ENCODE results near the gene MED12L. TPM values are rescaled to one million over a fixed set of nuclear protein-coding genes. Genes with fewer than 3 reads are reported as not detected.

Gene MED12L
- total RNA-seq, 4 donors from 2014 or later: 0.51 to 12.7 (median 3.1) TPM

DNA sequence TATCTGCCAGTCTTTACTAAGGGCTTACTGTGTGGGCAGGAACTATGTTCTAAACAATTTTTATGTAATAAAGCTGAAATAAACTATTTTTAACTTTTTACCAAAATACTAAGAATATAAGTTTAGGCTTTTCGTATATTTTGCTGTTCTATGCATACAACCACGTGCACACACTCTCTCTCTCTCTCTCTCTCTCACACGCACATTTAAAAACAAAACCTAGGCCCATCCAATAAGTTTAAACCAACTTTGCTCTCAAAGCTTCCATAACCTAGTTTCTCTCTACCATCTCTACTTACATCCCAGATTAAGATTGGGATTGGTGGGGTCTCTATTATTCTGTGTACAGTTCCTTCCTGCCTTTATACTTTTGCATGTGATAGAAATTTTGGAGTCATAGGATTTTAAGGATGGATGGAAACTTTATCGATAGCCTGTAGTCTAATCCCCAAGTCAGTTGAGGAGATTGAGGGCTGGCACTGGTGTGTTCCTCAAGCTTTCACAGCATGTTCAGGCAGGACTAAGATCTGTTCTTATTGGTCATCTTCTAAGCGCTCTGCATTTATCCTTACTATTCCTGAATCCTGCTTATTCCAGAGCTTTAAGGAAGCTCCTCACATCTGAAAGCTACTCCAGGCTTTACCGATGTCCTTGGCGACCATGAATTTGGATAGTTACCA, 115.7 kb downstream of the MED12L start:
- TF ChIP-seq, protein P1, sequence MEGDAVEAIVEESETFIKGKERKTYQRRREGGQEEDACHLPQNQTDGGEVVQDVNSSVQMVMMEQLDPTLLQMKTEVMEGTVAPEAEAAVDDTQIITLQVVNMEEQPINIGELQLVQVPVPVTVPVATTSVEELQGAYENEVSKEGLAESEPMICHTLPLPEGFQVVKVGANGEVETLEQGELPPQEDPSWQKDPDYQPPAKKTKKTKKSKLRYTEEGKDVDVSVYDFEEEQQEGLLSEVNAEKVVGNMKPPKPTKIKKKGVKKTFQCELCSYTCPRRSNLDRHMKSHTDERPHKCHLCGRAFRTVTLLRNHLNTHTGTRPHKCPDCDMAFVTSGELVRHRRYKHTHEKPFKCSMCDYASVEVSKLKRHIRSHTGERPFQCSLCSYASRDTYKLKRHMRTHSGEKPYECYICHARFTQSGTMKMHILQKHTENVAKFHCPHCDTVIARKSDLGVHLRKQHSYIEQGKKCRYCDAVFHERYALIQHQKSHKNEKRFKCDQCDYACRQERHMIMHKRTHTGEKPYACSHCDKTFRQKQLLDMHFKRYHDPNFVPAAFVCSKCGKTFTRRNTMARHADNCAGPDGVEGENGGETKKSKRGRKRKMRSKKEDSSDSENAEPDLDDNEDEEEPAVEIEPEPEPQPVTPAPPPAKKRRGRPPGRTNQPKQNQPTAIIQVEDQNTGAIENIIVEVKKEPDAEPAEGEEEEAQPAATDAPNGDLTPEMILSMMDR (IDR thresholded peaks at IDR 0.05): no peak
- no peak for TF ChIP-seq POLR2A (IDR thresholded peaks at IDR 0.05)
- Histone ChIP-seq H3K9me3 (no peaks in the 10 kb centered on the region), H3K27me3 (no peaks in the 10 kb centered on the region), H3K4me1 (no peaks in the 10 kb centered on the region), H3K36me3 (no peaks in the 10 kb centered on the region), H3K27ac (no peak overlapping the region), H3K4me3 (no peak overlapping the region)
- DNase-seq: no peak
- intact Hi-C loops (cut with DNase I; ENCODE audit: low total_unique reads): no loop called here

DNA sequence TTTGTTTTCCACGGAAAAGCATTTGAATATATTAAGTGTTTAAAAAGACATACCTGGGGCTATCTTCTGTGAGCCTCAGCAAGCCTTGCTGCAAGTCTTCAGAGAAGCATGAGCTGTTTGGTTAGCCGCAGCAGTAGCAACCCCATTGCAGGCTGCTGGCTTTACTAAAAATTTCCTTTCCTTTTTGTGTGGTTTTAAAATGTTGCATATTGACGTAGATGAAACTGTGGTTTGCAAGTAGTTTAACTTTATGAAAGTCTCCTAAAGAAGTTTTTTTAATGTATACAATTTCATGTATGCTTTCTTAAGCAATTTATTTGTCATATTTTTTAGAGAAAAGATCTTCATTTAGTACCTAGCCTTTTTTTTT, 117.6 kb downstream of the MED12L start, which contains the start of gene GPR171:
Gene GPR171, minus strand, starts transcription at position 166 of the 370 bp plus-strand sequence. CDS start 3,830 bp downstream, outside the sequence.
- intact Hi-C loops (cut with DNase I; ENCODE audit: low total_unique reads): no loop called here
- TF ChIP-seq, protein P1 (IDR thresholded peaks at IDR 0.05): no peak
- no peak for TF ChIP-seq POLR2A (IDR thresholded peaks at IDR 0.05)
- H3K4me3 ChIP-seq: no peak within 1 kb of the TSS
- no peak within 1 kb of the TSS for H3K27ac ChIP-seq
- no peaks in the 10 kb centered on the region for H3K9me3 ChIP-seq
- H3K36me3 ChIP-seq: no peaks in the 10 kb centered on the region
- DNase-seq: no peak
- no peaks in the 10 kb centered on the region for H3K27me3 ChIP-seq
- H3K4me1 ChIP-seq: no peaks in the 10 kb centered on the region

DNA sequence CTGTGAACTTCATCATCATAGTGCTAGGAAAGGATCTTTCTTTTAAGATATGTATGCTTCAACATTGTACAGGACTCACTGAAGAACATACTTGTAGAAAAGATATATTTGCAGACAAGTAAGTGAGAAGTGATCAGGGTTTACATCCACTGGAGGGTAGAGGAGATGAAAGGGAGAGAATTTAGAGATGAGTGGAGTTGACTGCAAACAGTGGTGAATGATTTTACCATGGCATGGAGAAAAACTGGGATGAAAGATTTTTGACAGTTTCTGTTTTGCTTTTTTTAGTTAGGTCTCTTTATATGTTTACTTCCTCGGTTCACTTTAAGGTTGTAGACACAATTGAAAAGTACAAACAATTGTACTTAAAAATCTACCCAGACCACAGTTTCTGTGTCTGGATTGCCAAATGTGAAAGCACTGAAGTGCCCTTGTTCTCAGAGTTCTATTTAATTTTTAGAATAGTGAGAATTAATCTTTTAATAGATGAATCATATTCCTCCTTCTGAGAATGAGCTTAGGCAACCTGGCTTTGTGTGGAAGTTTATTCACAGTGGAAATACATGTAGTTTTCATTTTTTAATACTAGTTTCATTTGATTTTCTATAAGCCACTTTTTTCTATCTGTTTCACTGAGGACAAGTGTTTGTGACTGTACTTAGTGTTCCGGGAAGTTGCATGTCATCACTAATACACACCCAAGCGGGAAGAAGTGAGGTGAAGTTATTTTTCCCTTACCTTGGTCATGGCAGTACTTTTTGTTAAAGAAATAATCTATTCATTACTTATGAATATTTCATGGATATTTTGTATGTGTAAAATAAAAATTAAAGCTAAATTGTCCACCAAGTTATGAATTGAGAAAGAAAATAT, 119.3 kb downstream of the MED12L start:
- TF ChIP-seq, protein P1 (IDR thresholded peaks at IDR 0.05): no peak
- no peak for TF ChIP-seq POLR2A (IDR thresholded peaks at IDR 0.05)
- intact Hi-C loops (cut with DNase I; ENCODE audit: low total_unique reads): no loop called here
- Histone ChIP-seq H3K9me3 (no peaks in the 10 kb centered on the region), H3K27me3 (no peaks in the 10 kb centered on the region), H3K4me1 (no peaks in the 10 kb centered on the region), H3K27ac (no peak overlapping the region), H3K36me3 (no peaks in the 10 kb centered on the region), H3K4me3 (no peak overlapping the region)
- DNase-seq: no peak

DNA sequence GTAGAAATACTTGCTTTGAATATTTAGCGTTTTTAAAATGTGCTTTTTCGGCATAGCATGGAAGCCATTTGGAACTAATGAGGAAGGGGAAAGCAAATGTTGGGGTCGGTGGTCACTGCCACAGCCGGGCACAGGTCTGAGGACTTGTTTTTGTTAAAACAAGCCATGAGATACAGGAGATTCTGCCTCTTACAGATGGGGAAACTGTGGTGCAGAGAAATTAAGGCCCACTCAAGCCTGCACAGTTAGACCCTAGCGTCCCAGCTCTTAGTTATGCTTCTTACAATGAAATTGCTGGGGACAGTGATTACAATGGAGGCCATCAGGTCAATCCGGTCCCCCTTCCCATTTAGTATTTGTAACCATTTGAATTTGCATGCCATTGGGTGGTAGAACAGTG, 120.0 kb downstream of the MED12L start:
- no peaks in the 10 kb centered on the region for H3K9me3 ChIP-seq
- H3K27ac ChIP-seq: no peak overlapping the region
- intact Hi-C loops (cut with DNase I; ENCODE audit: low total_unique reads): no loop called here
- TF ChIP-seq POLR2A (IDR thresholded peaks at IDR 0.05): no peak
- TF ChIP-seq, protein P1 (IDR thresholded peaks at IDR 0.05): no peak
- DNase-seq: no peak
- no peak overlapping the region for H3K4me3 ChIP-seq
- no peaks in the 10 kb centered on the region for H3K36me3 ChIP-seq
- no peaks in the 10 kb centered on the region for H3K27me3 ChIP-seq
- no peaks in the 10 kb centered on the region for H3K4me1 ChIP-seq

DNA sequence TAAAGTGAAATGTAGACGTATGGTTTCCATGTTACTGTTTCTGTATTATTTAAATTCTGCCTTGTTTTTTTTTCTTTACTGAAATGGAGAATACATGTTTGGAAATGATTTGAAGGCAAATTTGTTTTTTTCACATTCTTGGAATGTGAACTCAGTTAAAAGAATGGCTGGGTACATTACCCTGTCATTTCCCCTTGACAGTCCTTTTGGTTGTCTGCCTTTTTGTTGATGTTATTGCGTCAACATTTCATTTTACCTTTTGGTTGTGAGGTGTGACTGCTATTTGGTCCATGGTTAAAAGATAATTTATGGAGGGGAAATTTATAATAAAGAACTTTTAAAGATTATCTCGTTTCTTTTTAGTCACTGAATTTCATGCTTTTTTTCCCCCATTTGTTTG, 120.7 kb downstream of the MED12L start:
- H3K36me3 ChIP-seq: no peaks in the 10 kb centered on the region
- no peaks in the 10 kb centered on the region for H3K27me3 ChIP-seq
- H3K9me3 ChIP-seq: no peaks in the 10 kb centered on the region
- no peak overlapping the region for H3K4me3 ChIP-seq
- TF ChIP-seq, protein P1 (IDR thresholded peaks at IDR 0.05): no peak
- no peak for TF ChIP-seq POLR2A (IDR thresholded peaks at IDR 0.05)
- no peak for DNase-seq
- intact Hi-C loops (cut with DNase I; ENCODE audit: low total_unique reads): no loop called here
- no peak overlapping the region for H3K27ac ChIP-seq
- no peaks in the 10 kb centered on the region for H3K4me1 ChIP-seq
